ENCODE data around the gene GNAZ.

DNA sequence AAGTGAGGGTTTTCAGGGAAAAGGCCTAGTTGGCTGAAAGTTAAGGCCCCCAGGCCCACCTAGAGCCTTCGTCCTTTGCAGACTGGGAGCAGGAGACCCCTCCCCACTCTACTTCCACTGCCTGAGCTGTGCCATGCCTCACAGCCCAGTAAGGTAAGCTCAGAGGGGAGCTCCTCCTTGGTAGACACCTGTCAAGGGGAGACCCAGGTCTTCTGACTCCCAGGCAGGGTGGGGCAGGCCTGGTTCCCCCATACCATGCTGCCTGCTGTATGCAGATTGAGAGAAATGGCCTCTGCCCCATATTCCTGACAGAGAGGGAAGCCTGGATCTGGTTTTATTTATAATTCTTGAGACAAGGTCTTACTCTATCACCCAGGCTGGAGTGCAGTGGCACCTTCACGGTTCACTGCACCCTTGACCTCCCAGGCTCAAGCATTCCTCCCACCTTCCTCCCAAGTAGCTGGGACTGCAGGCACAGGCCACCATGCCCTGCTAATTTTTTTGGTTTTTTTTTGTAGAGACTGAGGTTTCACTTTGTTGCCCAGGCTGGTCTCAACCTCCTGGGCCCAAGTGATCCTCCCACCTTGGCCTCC, 75.7 kb downstream of the GNAZ start:
- TF ChIP-seq, protein P1, sequence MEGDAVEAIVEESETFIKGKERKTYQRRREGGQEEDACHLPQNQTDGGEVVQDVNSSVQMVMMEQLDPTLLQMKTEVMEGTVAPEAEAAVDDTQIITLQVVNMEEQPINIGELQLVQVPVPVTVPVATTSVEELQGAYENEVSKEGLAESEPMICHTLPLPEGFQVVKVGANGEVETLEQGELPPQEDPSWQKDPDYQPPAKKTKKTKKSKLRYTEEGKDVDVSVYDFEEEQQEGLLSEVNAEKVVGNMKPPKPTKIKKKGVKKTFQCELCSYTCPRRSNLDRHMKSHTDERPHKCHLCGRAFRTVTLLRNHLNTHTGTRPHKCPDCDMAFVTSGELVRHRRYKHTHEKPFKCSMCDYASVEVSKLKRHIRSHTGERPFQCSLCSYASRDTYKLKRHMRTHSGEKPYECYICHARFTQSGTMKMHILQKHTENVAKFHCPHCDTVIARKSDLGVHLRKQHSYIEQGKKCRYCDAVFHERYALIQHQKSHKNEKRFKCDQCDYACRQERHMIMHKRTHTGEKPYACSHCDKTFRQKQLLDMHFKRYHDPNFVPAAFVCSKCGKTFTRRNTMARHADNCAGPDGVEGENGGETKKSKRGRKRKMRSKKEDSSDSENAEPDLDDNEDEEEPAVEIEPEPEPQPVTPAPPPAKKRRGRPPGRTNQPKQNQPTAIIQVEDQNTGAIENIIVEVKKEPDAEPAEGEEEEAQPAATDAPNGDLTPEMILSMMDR (IDR thresholded peaks at IDR 0.05) = no peak
- TF ChIP-seq POLR2A (IDR thresholded peaks at IDR 0.05) = no peak

All from ovary (tissue), 3 donors.